SW480 (cell line): ENCODE results near the gene ATP6V0C.
"Not testable (repeated sequence)": the region's sequence is repeated elsewhere in the genome, so short reads cannot be mapped to it uniquely, and the experiment has no call there.

Source experiments
- DNase-seq: peaks from one replicate; pipeline ENCODE4 v3.0.0-alpha.2; 2016; ENCODE audit warnings: low spot score

ATP6V0C gene

DNA sequence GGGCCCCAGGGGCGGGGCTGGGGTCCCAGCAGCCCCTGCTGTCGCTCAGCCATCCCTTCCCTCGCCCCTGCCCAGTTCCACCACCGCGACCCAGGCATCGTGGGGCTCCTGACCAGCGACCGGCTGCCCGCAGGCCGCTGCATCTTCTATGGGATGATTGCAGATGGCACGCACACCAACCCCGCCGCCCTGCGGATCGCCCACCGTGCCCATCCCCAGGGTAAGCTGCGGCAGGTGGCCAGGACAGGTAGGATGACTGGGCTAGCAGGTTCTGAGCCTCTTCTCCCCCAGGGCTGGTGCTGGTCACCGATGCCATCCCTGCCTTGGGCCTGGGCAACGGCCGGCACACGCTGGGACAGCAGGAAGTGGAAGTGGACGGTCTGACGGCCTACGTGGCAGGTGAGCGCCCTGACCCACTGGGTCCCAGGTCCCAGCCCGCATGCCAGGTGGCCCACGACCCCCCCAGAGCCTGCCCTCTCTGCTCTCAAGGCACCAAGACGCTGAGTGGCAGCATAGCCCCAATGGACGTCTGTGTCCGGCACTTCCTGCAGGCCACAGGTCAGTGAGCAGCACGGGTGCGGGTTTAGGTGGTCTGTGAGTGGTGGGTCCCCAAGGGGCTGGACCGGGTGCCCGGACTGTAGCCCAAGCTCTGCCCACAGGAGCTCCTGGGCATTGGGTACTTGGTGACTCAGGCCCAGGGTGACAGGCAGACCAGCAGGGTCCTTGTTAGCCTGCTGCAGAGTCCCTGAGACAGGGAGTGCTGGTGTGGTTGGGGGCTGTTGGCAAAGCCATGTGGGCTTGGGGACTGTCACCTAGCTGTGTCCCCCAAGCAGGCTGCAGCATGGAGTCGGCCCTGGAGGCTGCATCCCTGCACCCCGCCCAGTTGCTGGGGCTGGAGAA is 14.7 kb downstream of the ATP6V0C start:
- DNase-seq: no peak

GRCh38 chr16:2529061-2529931 is 15.5 kb downstream of the ATP6V0C start:
- DNase-seq: no peak

GRCh38 chr16:2529961-2530628 is 16.3 kb downstream of the ATP6V0C start:
- no peak for DNase-seq

DNA sequence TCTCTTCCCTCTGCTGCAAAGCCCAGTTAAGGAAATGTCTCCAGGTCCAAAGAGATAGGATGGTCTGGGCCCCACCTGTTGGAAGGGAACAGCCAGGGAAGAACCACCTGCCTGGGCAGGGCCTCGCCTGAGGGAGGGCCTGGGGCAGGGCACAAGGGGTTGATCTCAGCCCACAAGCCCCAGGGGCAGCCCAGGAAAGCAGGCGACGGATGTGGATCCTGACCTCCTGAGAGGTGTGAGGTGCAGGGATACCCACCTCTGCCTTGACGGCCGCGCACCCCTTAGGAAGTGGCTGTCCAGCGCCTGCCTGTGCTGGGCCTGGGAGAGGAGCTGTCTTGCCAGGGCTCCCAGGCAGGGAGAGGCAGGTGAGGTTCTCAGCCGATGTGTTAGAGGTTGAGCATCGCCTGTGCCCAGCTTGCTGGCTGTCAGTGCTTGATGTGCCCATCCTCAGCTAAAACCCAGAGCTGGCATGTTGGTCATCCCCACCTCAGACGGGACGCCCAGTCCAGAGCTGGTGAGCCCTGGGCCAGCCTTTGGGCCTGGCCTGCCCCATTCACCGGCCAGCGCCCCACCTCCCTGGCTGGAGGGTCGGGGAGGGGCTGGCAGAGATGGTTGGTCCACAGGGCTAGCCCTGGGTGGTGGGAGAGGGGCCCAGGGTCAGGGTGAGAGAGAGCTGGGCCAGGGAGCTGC is 17.0 kb downstream of the ATP6V0C start:
- DNase-seq: no peak

DNA sequence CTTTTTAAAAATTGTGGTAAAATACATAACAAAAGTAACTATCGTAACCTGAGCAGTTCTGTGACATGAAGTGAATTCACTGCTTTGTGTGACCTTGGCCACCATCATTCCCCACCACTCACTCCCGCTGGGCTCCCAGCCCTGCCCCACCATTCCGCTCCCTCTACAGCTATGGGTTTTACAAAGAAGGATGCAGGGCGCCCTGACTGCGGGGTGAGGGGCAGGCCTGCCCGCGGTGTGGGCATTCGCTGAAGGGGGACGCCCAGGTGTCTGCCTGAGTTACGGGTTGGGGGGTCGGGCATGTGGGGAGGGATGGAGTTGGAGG is 17.6 kb downstream of the ATP6V0C start, which contains the start of gene CEMP1:
Gene CEMP1 (minus strand): TSS at position 38 of the 325 bp plus-strand sequence. CDS start 335 bp downstream, outside the sequence.
- no peak for DNase-seq

GRCh38 chr16:2531696-2532493 is 18.1 kb downstream of the ATP6V0C start:
- DNase-seq: peak; percentile 95

DNA sequence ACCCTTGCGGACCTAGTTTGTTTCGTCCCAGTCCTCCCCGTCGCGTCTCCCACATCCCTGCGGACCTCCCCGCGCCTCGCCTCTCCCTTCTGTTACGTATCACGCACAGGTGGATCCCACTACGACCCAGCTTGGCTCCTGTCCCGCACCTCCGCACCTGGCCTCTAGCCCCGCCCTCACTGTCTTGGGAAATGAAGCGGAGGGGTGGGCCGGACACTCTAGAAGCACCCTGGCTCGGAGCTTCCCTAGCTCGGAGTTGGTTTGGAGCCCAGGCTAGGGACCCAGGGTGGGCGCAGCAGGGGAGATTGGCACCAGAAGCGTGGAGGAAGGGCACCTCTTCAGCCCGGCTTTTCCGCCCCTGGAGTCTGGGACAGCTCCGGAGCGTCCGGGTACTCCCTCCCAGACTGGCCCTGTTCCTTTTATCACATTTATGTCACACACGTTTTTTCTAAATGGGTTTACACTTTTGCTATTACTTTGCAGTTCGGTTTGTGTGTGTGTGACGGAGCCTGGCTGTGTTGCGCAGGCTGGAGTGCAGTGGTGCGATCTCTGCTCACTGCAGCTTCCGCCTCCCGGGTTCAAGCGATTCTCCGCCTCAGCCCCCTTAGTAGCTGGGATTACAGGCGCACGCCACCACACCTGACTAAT is 18.9 kb downstream of the ATP6V0C start:
- peak; percentile 65 for DNase-seq

- DNase-seq: not testable (repeated sequence)
Observed at GRCh38 chr16:2533142-2533755, 19.5 kb downstream of the ATP6V0C start.

DNA sequence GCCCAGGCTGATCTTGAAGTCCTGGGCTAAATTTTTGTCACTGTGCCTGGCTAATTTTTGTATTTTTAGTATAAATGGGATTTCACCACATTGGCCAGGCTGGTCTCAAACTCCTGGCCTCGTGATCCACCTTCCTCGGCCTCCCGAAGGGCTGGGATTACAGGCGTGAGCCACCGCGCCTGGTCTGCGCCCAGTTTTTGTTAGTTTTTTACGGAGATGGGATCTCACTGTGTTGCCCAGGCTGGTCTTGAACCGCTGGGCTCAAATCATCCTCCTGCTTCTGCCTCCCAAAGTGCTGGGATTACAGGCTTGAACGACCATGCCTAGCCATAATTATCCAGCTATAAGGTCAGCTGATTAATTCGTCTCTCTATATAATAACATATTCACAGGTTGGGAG is 20.2 kb downstream of the ATP6V0C start:
- no peak for DNase-seq

DNA sequence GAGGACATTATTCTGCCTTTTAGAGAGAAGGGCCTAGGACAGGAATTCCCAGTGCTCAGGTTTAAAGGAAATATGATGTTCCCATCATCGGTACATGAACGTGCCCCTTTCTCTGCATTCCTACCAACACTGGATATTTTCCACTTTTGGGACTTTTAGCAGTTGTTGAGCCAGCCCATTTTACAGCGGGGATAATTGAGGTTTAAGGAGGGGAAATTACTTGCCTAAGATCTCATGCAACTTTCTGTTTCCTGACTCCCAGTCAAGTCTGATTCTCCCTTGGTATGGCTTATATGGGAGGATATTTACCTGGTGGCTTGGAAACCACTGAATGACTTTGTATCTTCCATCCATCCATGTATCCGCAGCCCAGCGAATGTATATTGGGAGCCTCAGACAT is 20.6 kb downstream of the ATP6V0C start:
- not testable (repeated sequence) for DNase-seq

GRCh38 chr16:2535625-2536013 is 21.9 kb downstream of the ATP6V0C start:
- no peak for DNase-seq

DNA sequence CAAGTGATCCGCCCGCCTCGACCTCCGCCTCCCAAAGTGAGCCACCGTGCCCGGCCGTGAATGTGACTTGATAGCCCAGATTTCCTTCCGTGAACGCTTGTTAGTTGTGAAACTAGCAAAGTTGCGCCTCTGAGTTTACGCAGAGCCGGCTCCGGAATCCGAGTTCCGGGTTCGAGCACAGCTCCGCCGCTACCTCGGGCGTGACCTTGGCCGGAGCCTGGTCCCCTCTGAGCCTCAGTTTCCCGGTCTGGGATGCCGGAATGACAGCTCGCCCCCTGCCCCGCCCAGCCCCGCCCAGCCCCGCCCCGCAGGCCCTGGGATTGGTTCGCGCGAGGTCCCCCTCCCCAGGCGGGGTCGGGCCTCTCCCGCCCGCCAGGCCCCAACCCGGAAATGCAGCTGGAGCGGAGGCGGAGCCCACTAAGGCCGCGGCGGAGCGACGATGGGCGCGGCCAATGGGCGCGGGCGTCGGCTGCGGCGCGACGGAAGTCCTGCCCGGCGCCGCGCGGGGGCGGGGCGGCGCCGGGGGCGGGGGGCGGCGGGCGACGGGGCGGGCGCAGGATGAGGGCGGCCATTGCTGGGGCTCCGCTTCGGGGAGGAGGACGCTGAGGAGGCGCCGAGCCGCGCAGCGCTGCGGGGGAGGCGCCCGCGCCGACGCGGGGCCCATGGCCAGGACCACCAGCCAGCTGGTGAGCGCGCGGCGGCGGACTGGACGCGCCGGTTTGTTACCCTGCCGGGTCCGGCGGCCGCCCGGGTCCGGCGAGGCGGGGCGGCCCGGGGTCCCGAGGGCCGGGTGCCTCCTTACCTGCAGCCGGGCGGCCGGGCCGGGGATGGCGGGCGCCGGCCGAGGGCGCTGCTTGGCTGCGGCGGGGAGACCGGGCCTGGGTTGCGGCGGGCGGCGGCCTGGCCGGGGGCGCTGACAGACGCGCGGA is 24.0 kb downstream of the ATP6V0C start, which contains the start of gene PDPK1:
Gene PDPK1 (plus strand): TSS at position 571 of the 929 bp plus-strand sequence. CDS start 92 bp downstream, at position 663.
- DNase-seq: peak; percentile 89

DNA sequence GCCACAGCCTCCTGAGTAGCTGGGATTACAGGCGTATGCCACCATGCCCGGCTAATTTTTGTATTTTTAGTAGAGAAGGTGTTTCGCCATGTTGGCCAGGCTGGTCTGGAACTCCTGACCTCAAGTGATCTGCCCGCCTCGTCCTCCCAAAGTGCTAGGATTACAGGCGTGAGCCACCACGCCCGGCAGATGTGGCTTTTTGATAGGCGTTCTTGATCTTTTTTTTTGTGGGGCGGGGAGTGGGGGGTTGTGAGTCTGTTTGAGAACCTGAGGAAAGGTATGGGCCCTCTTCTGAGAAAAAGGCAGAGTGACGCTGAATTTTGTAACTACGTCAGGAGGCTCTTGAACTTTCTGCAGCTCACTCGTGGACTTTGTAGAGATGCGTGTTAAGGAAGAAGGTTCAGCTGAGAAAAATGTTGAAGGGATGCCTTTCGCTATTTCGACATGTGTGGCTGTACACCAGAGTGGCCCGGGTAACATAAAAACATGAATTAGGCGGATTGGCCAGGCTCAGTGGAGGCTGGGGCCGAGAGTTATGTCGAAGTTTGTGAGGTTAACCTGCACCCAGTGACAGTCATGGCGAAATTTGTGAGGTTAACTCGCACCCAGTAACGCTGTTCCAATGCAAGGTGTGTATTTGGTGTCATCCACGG is 25.6 kb downstream of the ATP6V0C start:
- not testable (repeated sequence) for DNase-seq

GRCh38 chr16:2539845-2540458 is 26.2 kb downstream of the ATP6V0C start:
- not testable (repeated sequence) for DNase-seq

DNA sequence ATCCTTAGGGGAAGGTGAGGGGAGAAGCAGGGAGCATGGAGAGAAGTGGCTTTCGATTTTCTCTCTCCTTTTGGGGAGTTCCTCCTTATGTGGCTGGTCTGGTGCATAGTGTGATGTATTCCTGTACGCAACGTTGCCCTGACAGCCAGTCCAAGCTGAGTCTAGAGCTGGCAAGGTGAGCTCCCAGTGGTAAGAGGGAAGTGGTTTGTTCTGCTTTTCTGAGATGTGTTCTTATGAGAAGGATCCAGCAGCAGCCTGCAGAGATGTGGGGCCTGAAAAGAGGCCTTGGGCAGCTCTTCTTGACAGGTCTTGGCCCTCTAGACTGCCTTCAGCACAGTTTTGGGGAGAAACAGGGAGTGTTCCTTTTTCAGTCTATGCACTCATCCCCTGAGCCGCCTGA is 27.2 kb downstream of the ATP6V0C start:
- not testable (repeated sequence) for DNase-seq

DNA sequence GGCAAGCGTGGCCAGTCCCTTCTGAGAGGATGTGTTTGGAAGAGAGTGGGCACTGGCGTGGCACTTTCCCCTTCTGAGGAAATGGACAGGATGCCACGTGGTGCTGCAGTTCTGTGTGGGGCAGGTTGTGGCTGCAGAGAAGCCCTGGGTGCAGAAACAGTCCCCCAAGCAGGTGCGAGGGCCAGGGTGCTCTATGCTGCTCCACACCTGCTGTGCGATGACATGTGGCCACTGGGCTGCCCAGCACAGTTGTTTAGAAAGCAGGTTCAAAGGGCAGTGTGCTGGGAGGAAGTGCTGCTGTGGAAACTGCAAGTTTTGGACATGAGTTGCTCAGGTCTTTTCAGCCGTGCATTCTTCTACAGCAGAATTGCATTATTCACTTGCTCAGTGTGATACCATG is 27.7 kb downstream of the ATP6V0C start:
- DNase-seq: not testable (repeated sequence)

DNA sequence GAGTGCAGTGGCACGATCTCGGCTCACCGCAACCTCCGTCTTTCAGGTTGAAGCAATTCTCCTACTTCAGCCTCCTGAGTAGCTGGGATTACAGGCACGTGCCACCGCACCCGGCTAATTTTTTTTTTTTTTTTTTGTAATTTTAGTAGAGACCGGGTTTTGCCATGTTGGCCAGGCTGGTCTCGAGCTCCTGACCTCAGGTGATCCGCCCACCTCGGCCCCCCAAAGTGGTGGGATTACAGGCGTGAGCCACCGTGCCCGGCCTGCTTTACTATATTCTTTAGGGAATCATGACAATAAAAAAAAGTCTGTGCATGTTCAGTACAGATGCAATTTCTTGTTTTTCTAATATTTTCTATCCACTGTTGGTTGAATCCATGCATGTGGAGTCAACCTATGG is 30.0 kb downstream of the ATP6V0C start:
- DNase-seq: not testable (repeated sequence)
